ENCODE measurements around the gene CTDP1. TPM values are rescaled to one million over a fixed set of nuclear protein-coding genes. Genes with fewer than 3 reads are reported as not detected.

Gene CTDP1
- total RNA-seq, 1 donor from 2014 or later: 29.1 TPM

- intact Hi-C loops (cut with micrococcal nuclease): no loop called here
Measured at GRCh38 chr18:79778291-79778791, 98.7 kb downstream of the CTDP1 start.

GRCh38 chr18:79779021-79779699, 99.6 kb downstream of the CTDP1 start:
- intact Hi-C loops (cut with micrococcal nuclease): no loop called here

- intact Hi-C loops (cut with micrococcal nuclease): no loop called here
Measured at GRCh38 chr18:79779700-79780190, 100.1 kb downstream of the CTDP1 start.

- intact Hi-C loops (cut with micrococcal nuclease): no loop called here
Measured at GRCh38 chr18:79780547-79780946, 100.9 kb downstream of the CTDP1 start.

GRCh38 chr18:79781331-79781941, 101.8 kb downstream of the CTDP1 start:
- intact Hi-C loops (cut with micrococcal nuclease): no loop called here

GRCh38 chr18:79782566-79783308, 103.1 kb downstream of the CTDP1 start:
- intact Hi-C loops (cut with micrococcal nuclease): no loop called here

GRCh38 chr18:79784071-79784913, 104.7 kb downstream of the CTDP1 start:
- intact Hi-C loops (cut with micrococcal nuclease): no loop called here

- intact Hi-C loops (cut with micrococcal nuclease): no loop called here
Measured at GRCh38 chr18:79784965-79785770, 105.6 kb downstream of the CTDP1 start.

GRCh38 chr18:79785831-79786230, 106.2 kb downstream of the CTDP1 start:
- intact Hi-C loops (cut with micrococcal nuclease): no loop called here

GRCh38 chr18:79786304-79786703, 106.7 kb downstream of the CTDP1 start:
- intact Hi-C loops (cut with micrococcal nuclease): no loop called here

GRCh38 chr18:79786786-79787526, 107.4 kb downstream of the CTDP1 start:
- intact Hi-C loops (cut with micrococcal nuclease): no loop called here

- intact Hi-C loops (cut with micrococcal nuclease): no loop called here
Measured at GRCh38 chr18:79787527-79787864, 107.9 kb downstream of the CTDP1 start.

GRCh38 chr18:79787865-79788733, 108.5 kb downstream of the CTDP1 start:
- intact Hi-C loops (cut with micrococcal nuclease): no loop called here

- intact Hi-C loops (cut with micrococcal nuclease): no loop called here
Measured at GRCh38 chr18:79788734-79789085, 109.1 kb downstream of the CTDP1 start.

GRCh38 chr18:79789091-79789891, 109.7 kb downstream of the CTDP1 start:
- intact Hi-C loops (cut with micrococcal nuclease): no loop called here

- intact Hi-C loops (cut with micrococcal nuclease): loop anchor here (10.0 kb wide), 1 partner anchor 165 kb away; the partner anchor contains the start of gene SLC66A2
Measured at GRCh38 chr18:79789901-79790890, 110.6 kb downstream of the CTDP1 start.

Measured in T-helper 2 cell treated with Interferon-gamma antibody and Interleukin-4, amounts not matched to agents 100 ng/mL and 5 ng/mL, for 36 hours (primary cell).